Measurements from ENCODE around the gene HAPSTR1.

The HAPSTR1 gene

DNA sequence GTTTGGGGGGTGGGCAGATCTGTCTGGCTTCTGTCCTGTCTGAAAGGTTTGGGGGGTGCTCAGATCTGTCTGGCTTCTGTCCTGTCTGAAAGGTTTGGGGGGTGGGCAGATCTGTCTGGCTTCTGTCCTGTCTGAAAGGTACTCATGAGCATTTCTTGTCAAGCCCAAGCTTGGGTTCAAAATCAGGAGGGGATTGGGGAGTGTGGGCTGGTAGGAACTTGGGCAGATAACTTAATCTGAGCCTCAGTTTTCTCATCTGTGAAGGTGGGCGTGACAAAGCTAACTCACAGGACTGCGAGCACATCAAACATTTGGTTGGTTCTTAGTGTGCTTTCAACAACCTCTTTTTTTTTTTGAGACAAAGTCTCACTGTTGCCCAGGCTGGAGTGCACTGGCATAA lies 35.2 kb downstream of the HAPSTR1 start:
- no peak for DNase-seq (ENCODE audit: low read depth in 1 of 2, low spot score in 1 of 2)
- TF ChIP-seq, protein P1, sequence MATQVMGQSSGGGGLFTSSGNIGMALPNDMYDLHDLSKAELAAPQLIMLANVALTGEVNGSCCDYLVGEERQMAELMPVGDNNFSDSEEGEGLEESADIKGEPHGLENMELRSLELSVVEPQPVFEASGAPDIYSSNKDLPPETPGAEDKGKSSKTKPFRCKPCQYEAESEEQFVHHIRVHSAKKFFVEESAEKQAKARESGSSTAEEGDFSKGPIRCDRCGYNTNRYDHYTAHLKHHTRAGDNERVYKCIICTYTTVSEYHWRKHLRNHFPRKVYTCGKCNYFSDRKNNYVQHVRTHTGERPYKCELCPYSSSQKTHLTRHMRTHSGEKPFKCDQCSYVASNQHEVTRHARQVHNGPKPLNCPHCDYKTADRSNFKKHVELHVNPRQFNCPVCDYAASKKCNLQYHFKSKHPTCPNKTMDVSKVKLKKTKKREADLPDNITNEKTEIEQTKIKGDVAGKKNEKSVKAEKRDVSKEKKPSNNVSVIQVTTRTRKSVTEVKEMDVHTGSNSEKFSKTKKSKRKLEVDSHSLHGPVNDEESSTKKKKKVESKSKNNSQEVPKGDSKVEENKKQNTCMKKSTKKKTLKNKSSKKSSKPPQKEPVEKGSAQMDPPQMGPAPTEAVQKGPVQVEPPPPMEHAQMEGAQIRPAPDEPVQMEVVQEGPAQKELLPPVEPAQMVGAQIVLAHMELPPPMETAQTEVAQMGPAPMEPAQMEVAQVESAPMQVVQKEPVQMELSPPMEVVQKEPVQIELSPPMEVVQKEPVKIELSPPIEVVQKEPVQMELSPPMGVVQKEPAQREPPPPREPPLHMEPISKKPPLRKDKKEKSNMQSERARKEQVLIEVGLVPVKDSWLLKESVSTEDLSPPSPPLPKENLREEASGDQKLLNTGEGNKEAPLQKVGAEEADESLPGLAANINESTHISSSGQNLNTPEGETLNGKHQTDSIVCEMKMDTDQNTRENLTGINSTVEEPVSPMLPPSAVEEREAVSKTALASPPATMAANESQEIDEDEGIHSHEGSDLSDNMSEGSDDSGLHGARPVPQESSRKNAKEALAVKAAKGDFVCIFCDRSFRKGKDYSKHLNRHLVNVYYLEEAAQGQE (IDR thresholded peaks at IDR 0.05; ENCODE audit: insufficient replicate concordance, low read depth), result no peak
- TF ChIP-seq GABPA (IDR thresholded peaks at IDR 0.05; ENCODE audit: low read depth) (no peak), SPI1 (IDR thresholded peaks at IDR 0.05; ENCODE audit: borderline replicate concordance, low read depth) (no peak), CTCF (IDR thresholded peaks at IDR 0.05; ENCODE audit: insufficient read depth, low read length) (no peak), POLR2AphosphoS5 (IDR thresholded peaks at IDR 0.05; ENCODE audit: low read depth) (no peak)
- Histone ChIP-seq H3K27ac (replicated peaks) (no peak overlapping the region), H3K4me3 (replicated peaks; ENCODE audit: insufficient read depth, low read length) (no peak overlapping the region), H3K27me3 (ENCODE audit: insufficient read depth, poor library complexity, severe bottlenecking) (no peaks in the 10 kb centered on the region)

GRCh38 chr16:9128346-9129342 lies 37.2 kb downstream of the HAPSTR1 start:
- Histone ChIP-seq H3K27ac (replicated peaks) (no peak overlapping the region), H3K27me3 (ENCODE audit: insufficient read depth, poor library complexity, severe bottlenecking) (no peaks in the 10 kb centered on the region), H3K4me3 (replicated peaks; ENCODE audit: insufficient read depth, low read length) (no peak overlapping the region)
- TF ChIP-seq, protein P1 (IDR thresholded peaks at IDR 0.05; ENCODE audit: insufficient replicate concordance, low read depth), result no peak
- TF ChIP-seq GABPA (IDR thresholded peaks at IDR 0.05; ENCODE audit: low read depth) (no peak), CTCF (IDR thresholded peaks at IDR 0.05; ENCODE audit: insufficient read depth, low read length) (no peak), POLR2AphosphoS5 (IDR thresholded peaks at IDR 0.05; ENCODE audit: low read depth) (no peak), SPI1 (IDR thresholded peaks at IDR 0.05; ENCODE audit: borderline replicate concordance, low read depth) (no peak)
- no peak for DNase-seq (ENCODE audit: low read depth in 1 of 2, low spot score in 1 of 2)

GRCh38 chr16:9134306-9134705 lies 42.9 kb downstream of the HAPSTR1 start:
- H3K4me3 ChIP-seq (replicated peaks; ENCODE audit: insufficient read depth, low read length), result no peak overlapping the region
- peaks cover 9% of the 10 kb centered on the region for H3K27me3 ChIP-seq (ENCODE audit: insufficient read depth, poor library complexity, severe bottlenecking)
- TF ChIP-seq, protein P1 (IDR thresholded peaks at IDR 0.05; ENCODE audit: insufficient replicate concordance, low read depth), result no peak
- no peak for TF ChIP-seq GABPA (IDR thresholded peaks at IDR 0.05; ENCODE audit: low read depth)
- no peak for TF ChIP-seq SPI1 (IDR thresholded peaks at IDR 0.05; ENCODE audit: borderline replicate concordance, low read depth)
- TF ChIP-seq POLR2AphosphoS5 (IDR thresholded peaks at IDR 0.05; ENCODE audit: low read depth), result no peak
- H3K27ac ChIP-seq (replicated peaks), result no peak overlapping the region
- no peak for DNase-seq (ENCODE audit: low read depth in 1 of 2, low spot score in 1 of 2)

Data from HL-60 (cell line).